Lower leg skin (tissue), 3 donors: ENCODE results near the gene STX16.

Source experiments
- POLR2A ChIP-seq, 2 donors: fragments of 450-650 bp; IDR thresholded peaks; one replicate each; pipeline ENCODE4 v1.6.1; 2016 to 2017; ENCODE audit warnings: antibody characterized with exemption in 2 of 2, mild to moderate bottlenecking in 1 of 2, moderate library complexity in 1 of 2
- TF ChIP-seq, protein P1 (sequence below), 3 donors: fragments of 450-650 bp; IDR thresholded peaks; one replicate each; pipeline ENCODE4 v1.5.1; 2016; ENCODE audit warnings: antibody characterized with exemption in 3 of 3, mild to moderate bottlenecking in 3 of 3, moderate library complexity in 2 of 3

DNA sequence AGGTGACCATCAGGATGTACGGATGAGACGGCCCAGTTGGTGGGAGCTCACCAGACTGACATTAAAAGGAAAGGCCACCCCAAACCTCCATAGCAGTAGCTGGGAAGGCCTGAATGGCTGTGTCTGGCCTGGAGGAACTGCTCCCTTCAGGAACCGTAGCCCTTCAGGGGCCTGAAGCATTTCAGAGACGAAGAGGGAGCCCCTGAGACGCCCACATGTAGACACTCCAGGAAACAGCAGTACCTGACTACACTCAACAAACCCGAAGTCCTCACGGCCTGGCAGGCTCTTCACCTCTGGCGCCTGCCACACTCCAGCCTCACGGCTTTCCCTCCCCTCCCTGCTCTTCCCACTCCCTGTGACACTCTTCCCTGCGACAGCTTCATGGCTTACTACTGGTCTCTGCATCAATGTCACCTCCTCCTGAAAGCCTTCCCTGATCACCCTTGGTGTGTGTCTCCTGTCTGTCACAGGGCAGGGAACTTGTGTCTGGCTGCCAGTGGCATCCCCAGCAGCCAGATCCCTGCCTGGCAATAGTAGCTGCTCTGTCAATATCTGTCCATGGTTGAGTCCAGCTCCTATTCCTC, 14.6 kb upstream of the STX16 start:
- TF ChIP-seq, protein P1, sequence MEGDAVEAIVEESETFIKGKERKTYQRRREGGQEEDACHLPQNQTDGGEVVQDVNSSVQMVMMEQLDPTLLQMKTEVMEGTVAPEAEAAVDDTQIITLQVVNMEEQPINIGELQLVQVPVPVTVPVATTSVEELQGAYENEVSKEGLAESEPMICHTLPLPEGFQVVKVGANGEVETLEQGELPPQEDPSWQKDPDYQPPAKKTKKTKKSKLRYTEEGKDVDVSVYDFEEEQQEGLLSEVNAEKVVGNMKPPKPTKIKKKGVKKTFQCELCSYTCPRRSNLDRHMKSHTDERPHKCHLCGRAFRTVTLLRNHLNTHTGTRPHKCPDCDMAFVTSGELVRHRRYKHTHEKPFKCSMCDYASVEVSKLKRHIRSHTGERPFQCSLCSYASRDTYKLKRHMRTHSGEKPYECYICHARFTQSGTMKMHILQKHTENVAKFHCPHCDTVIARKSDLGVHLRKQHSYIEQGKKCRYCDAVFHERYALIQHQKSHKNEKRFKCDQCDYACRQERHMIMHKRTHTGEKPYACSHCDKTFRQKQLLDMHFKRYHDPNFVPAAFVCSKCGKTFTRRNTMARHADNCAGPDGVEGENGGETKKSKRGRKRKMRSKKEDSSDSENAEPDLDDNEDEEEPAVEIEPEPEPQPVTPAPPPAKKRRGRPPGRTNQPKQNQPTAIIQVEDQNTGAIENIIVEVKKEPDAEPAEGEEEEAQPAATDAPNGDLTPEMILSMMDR (IDR thresholded peaks at IDR 0.05), result no peak
- no peak for TF ChIP-seq POLR2A (IDR thresholded peaks at IDR 0.05)
